Activated naive CD8-positive, alpha-beta T cell treated with anti-CD3 and anti-CD28 coated beads, Interleukin-2, amount 50 U/mL, for 24 hours (primary cell): ENCODE data around the gene SORBS1.
A peak's percentile ranks its signal among the peaks of the same experiment; 100 is the strongest.

Source experiments
- ATAC-seq: fragments of 150-1000 bp; cut with Tn5 transposase; one replicate; pipeline ENCODE4 v1.10.0; 2021
- DNase-seq: peaks from one replicate; pipeline ENCODE4 v3.0.0; 2021
- H3K27ac Mint-ChIP-seq: one replicate; pipeline ENCODE4 v1.8.0; 2021; ENCODE audit warnings: mild to moderate bottlenecking, mixed read lengths
- H3K27me3 Mint-ChIP-seq: one replicate; pipeline ENCODE4 v1.8.0; 2021; ENCODE audit warnings: mixed read lengths
- H3K36me3 Mint-ChIP-seq: one replicate; pipeline ENCODE4 v1.8.0; 2021; ENCODE audit warnings: low read depth, mixed read lengths
- H3K4me1 Mint-ChIP-seq: one replicate; pipeline ENCODE4 v1.8.0; 2021; ENCODE audit warnings: mixed read lengths
- H3K4me3 Mint-ChIP-seq: one replicate; pipeline ENCODE4 v1.8.0; 2021; ENCODE audit warnings: mild to moderate bottlenecking, moderate library complexity, mixed read lengths
- H3K9me3 Mint-ChIP-seq: one replicate; pipeline ENCODE4 v1.8.0; 2021; ENCODE audit warnings: mixed read lengths

The SORBS1 gene

GRCh38 chr10:95467162-95467599 is 94.0 kb downstream of the SORBS1 start:
- ATAC-seq: peak; percentile 49
- H3K4me1 Mint-ChIP-seq: peaks cover 5% of the 10 kb centered on the region
- peaks cover 5% of the 10 kb centered on the region for H3K27me3 Mint-ChIP-seq
- H3K4me3 Mint-ChIP-seq: no peak overlapping the region
- no peaks in the 10 kb centered on the region for H3K9me3 Mint-ChIP-seq
- H3K36me3 Mint-ChIP-seq: no peaks in the 10 kb centered on the region
- no peak overlapping the region for H3K27ac Mint-ChIP-seq
- no peak for DNase-seq

GRCh38 chr10:95466436-95466835 is 94.7 kb downstream of the SORBS1 start:
- Mint-ChIP-seq H3K27me3 (peaks cover 5% of the 10 kb centered on the region), H3K27ac (no peak overlapping the region), H3K9me3 (no peaks in the 10 kb centered on the region), H3K4me1 (peaks cover 5% of the 10 kb centered on the region), H3K36me3 (no peaks in the 10 kb centered on the region), H3K4me3 (no peak overlapping the region)
- DNase-seq: no peak
- ATAC-seq: no peak

DNA sequence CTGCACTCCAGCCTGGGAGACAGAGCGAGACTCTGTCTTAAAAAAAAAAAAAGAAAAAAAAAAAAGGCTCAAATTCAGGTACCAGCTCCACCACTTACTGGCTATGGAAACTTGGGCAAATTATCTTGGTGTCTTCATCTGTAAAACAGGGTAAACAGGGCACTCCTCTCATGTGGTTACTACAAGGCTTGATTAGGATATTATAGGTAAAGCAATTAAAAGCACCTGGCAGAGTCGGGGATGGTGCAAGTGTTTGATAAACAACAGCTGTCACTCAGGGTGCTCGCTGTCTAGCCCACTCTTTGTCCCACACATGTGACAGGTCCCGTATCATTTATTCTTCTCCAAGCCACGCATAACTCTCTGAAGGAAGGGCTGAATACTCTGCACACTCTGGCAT is 96.9 kb downstream of the SORBS1 start:
- H3K4me3 Mint-ChIP-seq: no peak overlapping the region
- H3K9me3 Mint-ChIP-seq: no peaks in the 10 kb centered on the region
- peaks cover 5% of the 10 kb centered on the region for H3K4me1 Mint-ChIP-seq
- H3K36me3 Mint-ChIP-seq: no peaks in the 10 kb centered on the region
- DNase-seq: no peak
- no peak for ATAC-seq
- no peak overlapping the region for H3K27ac Mint-ChIP-seq
- peaks cover 3% of the 10 kb centered on the region for H3K27me3 Mint-ChIP-seq

GRCh38 chr10:95462740-95463667 is 98.2 kb downstream of the SORBS1 start:
- H3K27ac Mint-ChIP-seq: no peak overlapping the region
- DNase-seq: no peak
- no peak for ATAC-seq
- no peaks in the 10 kb centered on the region for H3K36me3 Mint-ChIP-seq
- no peak overlapping the region for H3K4me3 Mint-ChIP-seq
- no peaks in the 10 kb centered on the region for H3K9me3 Mint-ChIP-seq
- peaks cover 5% of the 10 kb centered on the region for H3K4me1 Mint-ChIP-seq
- peaks cover 1% of the 10 kb centered on the region for H3K27me3 Mint-ChIP-seq

- ATAC-seq (no peak), DNase-seq (no peak)
- H3K9me3 Mint-ChIP-seq: no peaks in the 10 kb centered on the region
- no peak overlapping the region for H3K4me3 Mint-ChIP-seq
- H3K36me3 Mint-ChIP-seq: no peaks in the 10 kb centered on the region
- H3K27me3 Mint-ChIP-seq: peaks cover 6% of the 10 kb centered on the region
- no peaks in the 10 kb centered on the region for H3K4me1 Mint-ChIP-seq
- no peak overlapping the region for H3K27ac Mint-ChIP-seq
These were observed 99.6 kb downstream of the SORBS1 start for GRCh38 chr10:95461611-95462010.

- H3K27ac Mint-ChIP-seq: no peak overlapping the region
- no peaks in the 10 kb centered on the region for H3K9me3 Mint-ChIP-seq
- ATAC-seq (no peak), DNase-seq (no peak)
- H3K27me3 Mint-ChIP-seq: peaks cover 6% of the 10 kb centered on the region
- H3K4me1 Mint-ChIP-seq: no peaks in the 10 kb centered on the region
- no peaks in the 10 kb centered on the region for H3K36me3 Mint-ChIP-seq
- no peak overlapping the region for H3K4me3 Mint-ChIP-seq
These were observed 101.6 kb downstream of the SORBS1 start for GRCh38 chr10:95459446-95460045.

GRCh38 chr10:95458871-95459270 is 102.3 kb downstream of the SORBS1 start:
- Mint-ChIP-seq H3K4me3 (no peak overlapping the region), H3K27ac (no peak overlapping the region), H3K4me1 (no peaks in the 10 kb centered on the region), H3K27me3 (peaks cover 6% of the 10 kb centered on the region), H3K9me3 (no peaks in the 10 kb centered on the region), H3K36me3 (no peaks in the 10 kb centered on the region)
- no peak for DNase-seq
- ATAC-seq: no peak

GRCh38 chr10:95458014-95458413 is 103.2 kb downstream of the SORBS1 start:
- ATAC-seq (no peak), DNase-seq (no peak)
- Mint-ChIP-seq H3K9me3 (no peaks in the 10 kb centered on the region), H3K4me1 (no peaks in the 10 kb centered on the region), H3K27ac (no peak overlapping the region), H3K27me3 (peaks cover 6% of the 10 kb centered on the region), H3K4me3 (no peak overlapping the region), H3K36me3 (no peaks in the 10 kb centered on the region)

- no peak for DNase-seq
- Mint-ChIP-seq H3K27me3 (peaks cover 6% of the 10 kb centered on the region), H3K4me3 (no peak overlapping the region), H3K9me3 (no peaks in the 10 kb centered on the region), H3K27ac (no peak overlapping the region), H3K36me3 (no peaks in the 10 kb centered on the region), H3K4me1 (no peaks in the 10 kb centered on the region)
- no peak for ATAC-seq
These were observed 103.8 kb downstream of the SORBS1 start for GRCh38 chr10:95457319-95457886.

DNA sequence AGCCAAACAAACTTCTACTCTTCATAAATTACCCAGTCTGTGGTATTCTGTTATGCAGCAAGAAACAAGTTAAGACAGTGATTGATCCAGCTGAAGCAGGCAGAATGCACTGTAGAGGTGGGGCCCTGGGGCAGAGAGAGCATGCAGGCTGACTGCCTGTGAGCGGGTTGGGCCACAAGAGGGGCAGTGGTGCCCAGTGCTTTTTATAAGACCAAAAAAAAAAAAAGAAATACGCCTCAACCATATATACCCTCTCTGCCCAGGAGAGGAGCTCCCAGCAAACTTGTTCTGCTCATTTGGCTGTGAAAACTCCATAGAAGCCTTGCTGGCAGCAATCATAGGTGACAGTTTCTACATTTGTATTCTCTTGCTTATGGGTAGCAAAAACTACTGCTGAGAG is 104.7 kb downstream of the SORBS1 start:
- no peaks in the 10 kb centered on the region for H3K4me1 Mint-ChIP-seq
- H3K4me3 Mint-ChIP-seq: no peak overlapping the region
- no peaks in the 10 kb centered on the region for H3K36me3 Mint-ChIP-seq
- ATAC-seq: no peak
- H3K9me3 Mint-ChIP-seq: no peaks in the 10 kb centered on the region
- peaks cover 6% of the 10 kb centered on the region for H3K27me3 Mint-ChIP-seq
- no peak overlapping the region for H3K27ac Mint-ChIP-seq
- DNase-seq: no peak

- Mint-ChIP-seq H3K9me3 (no peaks in the 10 kb centered on the region), H3K27me3 (peaks cover 6% of the 10 kb centered on the region), H3K4me1 (no peaks in the 10 kb centered on the region), H3K27ac (no peak overlapping the region), H3K4me3 (no peak overlapping the region), H3K36me3 (no peaks in the 10 kb centered on the region)
- DNase-seq (no peak), ATAC-seq (no peak)
These were observed 106.2 kb downstream of the SORBS1 start for GRCh38 chr10:95454940-95455339.

DNA sequence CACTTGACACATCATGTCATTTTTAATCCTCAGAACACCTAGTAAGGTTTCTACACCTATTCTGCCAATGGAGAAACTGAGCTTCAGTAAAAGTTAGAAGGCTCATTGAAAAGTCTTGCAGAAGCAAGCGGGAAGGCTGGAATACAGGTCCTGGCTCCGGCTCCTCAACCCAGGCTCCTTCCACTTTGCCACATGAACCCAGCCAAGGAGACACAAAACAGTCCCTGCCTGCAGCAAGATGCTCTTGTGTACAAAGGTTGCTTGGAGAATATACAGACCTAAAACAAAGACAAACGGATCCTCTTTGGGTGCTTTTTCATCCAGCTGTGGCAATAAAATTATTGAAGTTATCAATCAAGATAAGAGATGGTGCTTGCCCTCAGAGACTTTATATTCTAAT is 106.8 kb downstream of the SORBS1 start:
- DNase-seq: no peak
- no peak overlapping the region for H3K27ac Mint-ChIP-seq
- H3K36me3 Mint-ChIP-seq: no peaks in the 10 kb centered on the region
- H3K27me3 Mint-ChIP-seq: peaks cover 6% of the 10 kb centered on the region
- H3K9me3 Mint-ChIP-seq: no peaks in the 10 kb centered on the region
- H3K4me1 Mint-ChIP-seq: no peaks in the 10 kb centered on the region
- H3K4me3 Mint-ChIP-seq: no peak overlapping the region
- no peak for ATAC-seq

GRCh38 chr10:95451568-95452524 is 109.3 kb downstream of the SORBS1 start:
- no peaks in the 10 kb centered on the region for H3K27me3 Mint-ChIP-seq
- ATAC-seq (no peak), DNase-seq (no peak)
- no peak overlapping the region for H3K4me3 Mint-ChIP-seq
- H3K4me1 Mint-ChIP-seq: no peaks in the 10 kb centered on the region
- no peaks in the 10 kb centered on the region for H3K36me3 Mint-ChIP-seq
- no peak overlapping the region for H3K27ac Mint-ChIP-seq
- no peaks in the 10 kb centered on the region for H3K9me3 Mint-ChIP-seq

- no peaks in the 10 kb centered on the region for H3K9me3 Mint-ChIP-seq
- no peaks in the 10 kb centered on the region for H3K4me1 Mint-ChIP-seq
- ATAC-seq (no peak), DNase-seq (no peak)
- no peak overlapping the region for H3K4me3 Mint-ChIP-seq
- H3K27me3 Mint-ChIP-seq: peaks cover 3% of the 10 kb centered on the region
- H3K27ac Mint-ChIP-seq: no peak overlapping the region
- no peaks in the 10 kb centered on the region for H3K36me3 Mint-ChIP-seq
These were observed 110.0 kb downstream of the SORBS1 start for GRCh38 chr10:95451150-95451549.
